DOHH2 (cell line): ENCODE results near the gene CNTNAP1.

ENCODE experiments used
- H3F3A ChIP-seq: fragments of 200-600 bp; sonication (generic), shearing (Covaris generic); 2 replicates; pipeline ENCODE4 v1.6.0; 2016; ENCODE audit warnings: antibody characterized with exemption, mild to moderate bottlenecking; ENCODE audit not compliant: control insufficient read depth, insufficient read depth
- H3K27ac ChIP-seq: fragments of 200-600 bp; sonication (generic); 2 replicates; pipeline ENCODE4 v1.5.1; 2014; ENCODE audit warnings: low read depth, mild to moderate bottlenecking, low read length, moderate library complexity
- H3K27me3 ChIP-seq: fragments of 200-600 bp; sonication (generic); 2 replicates; pipeline ENCODE4 v1.6.1; 2014; ENCODE audit warnings: mild to moderate bottlenecking, low read length, mixed read lengths; ENCODE audit not compliant: control insufficient read depth
- H3K36me3 ChIP-seq: fragments of 200-600 bp; sonication (generic); 2 replicates; pipeline ENCODE4 v1.6.1; 2014; ENCODE audit warnings: mild to moderate bottlenecking, low read length, moderate library complexity, mixed read lengths; ENCODE audit not compliant: control insufficient read depth
- H3K4me1 ChIP-seq: fragments of 200-600 bp; sonication (generic); 2 replicates; pipeline ENCODE4 v1.6.1; 2014; ENCODE audit warnings: mild to moderate bottlenecking, low read length, mixed read lengths; ENCODE audit not compliant: control insufficient read depth
- H3K4me2 ChIP-seq: fragments of 200-600 bp; sonication (generic); 2 replicates; pipeline ENCODE4 v1.6.0; 2014; ENCODE audit warnings: mild to moderate bottlenecking, low read length, moderate library complexity
- H3K4me3 ChIP-seq: fragments of 200-600 bp; sonication (generic); 2 replicates; pipeline ENCODE4 v1.5.1; 2014; ENCODE audit warnings: mild to moderate bottlenecking, low read length, mixed read lengths
- H3K79me2 ChIP-seq: fragments of 200-600 bp; sonication (generic); 2 replicates; pipeline ENCODE4 v1.6.1; 2014; ENCODE audit warnings: mild to moderate bottlenecking, low read length, mixed read lengths; ENCODE audit not compliant: control insufficient read depth
- H3K9me2 ChIP-seq: fragments of 200-600 bp; sonication (generic); replicated peaks from 2 replicates; pipeline ENCODE4 v1.6.1; 2014; ENCODE audit warnings: mild to moderate bottlenecking, low read length, mixed read lengths; ENCODE audit not compliant: control insufficient read depth
- H3K9me3 ChIP-seq: fragments of 200-600 bp; sonication (generic); 2 replicates; pipeline ENCODE4 v1.6.1; 2014; ENCODE audit warnings: antibody characterized with exemption, low read length, mixed read lengths; ENCODE audit not compliant: control insufficient read depth, insufficient read depth
- H4K20me1 ChIP-seq: fragments of 200-600 bp; sonication (generic); 2 replicates; pipeline ENCODE4 v1.6.0; 2014; ENCODE audit warnings: low read depth, mild to moderate bottlenecking, antibody characterized with exemption, low read length, moderate library complexity; ENCODE audit not compliant: control insufficient read depth, insufficient read depth
- EZH2phosphoT487 ChIP-seq: fragments of 200-600 bp; sonication (generic); IDR thresholded peaks from 2 replicates; pipeline ENCODE4 v1.6.1; 2017; ENCODE audit warnings: borderline replicate concordance, mild to moderate bottlenecking, antibody characterized with exemption, low read length, moderate library complexity, mixed read lengths
- TF ChIP-seq, protein P1 (sequence below): fragments of 200-600 bp; sonication (generic); IDR thresholded peaks from one replicate; pipeline ENCODE4 v1.5.1; 2014; ENCODE audit warnings: antibody characterized with exemption, mild to moderate bottlenecking, low read depth, low read length; ENCODE audit not compliant: poor library complexity, severe bottlenecking

The CNTNAP1 gene

GRCh38 chr17:42700586-42701289, 18.4 kb downstream of the CNTNAP1 start:
- no peaks in the 10 kb centered on the region for H3K9me2 ChIP-seq
- H3K4me3 ChIP-seq: no peak overlapping the region
- no peaks in the 10 kb centered on the region for H4K20me1 ChIP-seq
- no peak overlapping the region for H3K4me2 ChIP-seq
- TF ChIP-seq EZH2phosphoT487: no peak
- TF ChIP-seq, protein P1, sequence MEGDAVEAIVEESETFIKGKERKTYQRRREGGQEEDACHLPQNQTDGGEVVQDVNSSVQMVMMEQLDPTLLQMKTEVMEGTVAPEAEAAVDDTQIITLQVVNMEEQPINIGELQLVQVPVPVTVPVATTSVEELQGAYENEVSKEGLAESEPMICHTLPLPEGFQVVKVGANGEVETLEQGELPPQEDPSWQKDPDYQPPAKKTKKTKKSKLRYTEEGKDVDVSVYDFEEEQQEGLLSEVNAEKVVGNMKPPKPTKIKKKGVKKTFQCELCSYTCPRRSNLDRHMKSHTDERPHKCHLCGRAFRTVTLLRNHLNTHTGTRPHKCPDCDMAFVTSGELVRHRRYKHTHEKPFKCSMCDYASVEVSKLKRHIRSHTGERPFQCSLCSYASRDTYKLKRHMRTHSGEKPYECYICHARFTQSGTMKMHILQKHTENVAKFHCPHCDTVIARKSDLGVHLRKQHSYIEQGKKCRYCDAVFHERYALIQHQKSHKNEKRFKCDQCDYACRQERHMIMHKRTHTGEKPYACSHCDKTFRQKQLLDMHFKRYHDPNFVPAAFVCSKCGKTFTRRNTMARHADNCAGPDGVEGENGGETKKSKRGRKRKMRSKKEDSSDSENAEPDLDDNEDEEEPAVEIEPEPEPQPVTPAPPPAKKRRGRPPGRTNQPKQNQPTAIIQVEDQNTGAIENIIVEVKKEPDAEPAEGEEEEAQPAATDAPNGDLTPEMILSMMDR: no peak
- no peaks in the 10 kb centered on the region for H3K9me3 ChIP-seq
- no peaks in the 10 kb centered on the region for H3K27me3 ChIP-seq
- H3K36me3 ChIP-seq: peaks cover 26% of the 10 kb centered on the region
- H3K79me2 ChIP-seq: no peaks in the 10 kb centered on the region
- no peaks in the 10 kb centered on the region for H3K4me1 ChIP-seq
- H3F3A ChIP-seq: no peaks in the 10 kb centered on the region
- H3K27ac ChIP-seq: no peak overlapping the region

GRCh38 chr17:42702446-42702845, 20.1 kb downstream of the CNTNAP1 start:
- no peak overlapping the region for H3K4me3 ChIP-seq
- no peak overlapping the region for H3K27ac ChIP-seq
- no peaks in the 10 kb centered on the region for H3K9me2 ChIP-seq
- H3K9me3 ChIP-seq: no peaks in the 10 kb centered on the region
- no peaks in the 10 kb centered on the region for H3K4me1 ChIP-seq
- no peaks in the 10 kb centered on the region for H3F3A ChIP-seq
- H4K20me1 ChIP-seq: no peaks in the 10 kb centered on the region
- H3K36me3 ChIP-seq: peaks cover 39% of the 10 kb centered on the region
- TF ChIP-seq, protein P1: no peak
- TF ChIP-seq EZH2phosphoT487: no peak
- no peaks in the 10 kb centered on the region for H3K79me2 ChIP-seq
- no peaks in the 10 kb centered on the region for H3K27me3 ChIP-seq
- H3K4me2 ChIP-seq: no peak overlapping the region

DNA sequence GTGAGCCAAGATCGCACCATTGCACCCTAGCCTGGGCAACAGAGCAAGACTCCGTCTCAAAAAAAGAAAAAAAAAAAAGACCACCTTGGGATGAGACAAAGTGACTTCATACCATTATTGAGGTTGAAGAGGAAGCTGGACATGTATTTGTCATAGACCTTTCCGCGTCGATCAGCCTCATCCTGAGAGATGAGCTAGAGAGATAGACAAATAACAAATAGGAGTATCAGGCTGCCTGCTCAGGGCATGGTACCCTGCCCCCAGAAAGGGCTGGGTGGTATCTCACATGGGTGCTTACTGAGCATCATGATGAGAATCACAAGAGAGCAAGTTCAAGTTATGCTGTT, 22.1 kb downstream of the CNTNAP1 start:
- peaks cover 57% of the 10 kb centered on the region for H3K36me3 ChIP-seq
- no peaks in the 10 kb centered on the region for H3K4me1 ChIP-seq
- H3F3A ChIP-seq: no peaks in the 10 kb centered on the region
- H3K79me2 ChIP-seq: no peaks in the 10 kb centered on the region
- TF ChIP-seq, protein P1: no peak
- TF ChIP-seq EZH2phosphoT487: no peak
- H3K27ac ChIP-seq: no peak overlapping the region
- no peaks in the 10 kb centered on the region for H3K27me3 ChIP-seq
- no peak overlapping the region for H3K4me2 ChIP-seq
- H4K20me1 ChIP-seq: no peaks in the 10 kb centered on the region
- no peak overlapping the region for H3K4me3 ChIP-seq
- no peaks in the 10 kb centered on the region for H3K9me2 ChIP-seq
- H3K9me3 ChIP-seq: no peaks in the 10 kb centered on the region
